Gastrocnemius medialis (tissue), 4 donors: ENCODE data around the gene PLCB1. TPM values are rescaled to one million over a fixed set of nuclear protein-coding genes. Genes with fewer than 3 reads are reported as not detected.

Source experiments
- ATAC-seq, 2 donors: fragments of 150-250 bp; one replicate each; pipeline ENCODE4 v1.9.1; 2016
- DNase-seq, 2 donors: peaks; one replicate each; pipeline ENCODE4 v3.0.0-alpha.2; 2019
- H3K27ac ChIP-seq, 4 donors: fragments of 200-600 bp; sonication (generic); 1 replicate in 1 of 4; 2 replicates in 3 of 4; pipeline ENCODE4 v1.5.1; 2016 to 2018; ENCODE audit warnings: mild to moderate bottlenecking in 2 of 4, moderate library complexity in 1 of 4
- H3K27me3 ChIP-seq, 3 donors: fragments of 200-600 bp; sonication (generic) in 2 of 3; 1 replicate in 1 of 3; 2 replicates in 2 of 3; pipeline versions ENCODE4 v1.5.1 to v1.6.0; 2016 to 2019; ENCODE audit warnings: mild to moderate bottlenecking in 1 of 3, moderate library complexity in 1 of 3
- H3K36me3 ChIP-seq, 2 donors: fragments of 200-600 bp; sonication (generic) in 1 of 2; one replicate each; pipeline ENCODE4 v1.5.1; 2017 to 2018
- H3K4me1 ChIP-seq, 2 donors: fragments of 200-600 bp; sonication (generic) in 1 of 2; one replicate each; pipeline ENCODE4 v1.5.1; 2016 to 2017; ENCODE audit warnings: mild to moderate bottlenecking in 2 of 2
- H3K4me3 ChIP-seq, 4 donors: fragments of 200-600 bp; sonication (generic) in 3 of 4; 1 replicate in 1 of 4; 2 replicates in 3 of 4; pipeline ENCODE4 v1.5.1; 2016 to 2019; ENCODE audit warnings: mild to moderate bottlenecking in 2 of 4
- H3K9me3 ChIP-seq, 3 donors: fragments of 200-600 bp; sonication (generic) in 2 of 3; 1 replicate in 1 of 3; 2 replicates in 2 of 3; pipeline ENCODE4 v1.5.1; 2016 to 2019
- CTCF ChIP-seq, 5 experiments: fragments of 450-650 bp in 3 of 5; fragments of 200-600 bp in 2 of 5; sonication (generic) in 2 of 5; IDR thresholded peaks in 4 of 5; conservative IDR thresholded peaks in 1 of 5; 1 replicate in 4 of 5; 2 replicates in 1 of 5; pipeline ENCODE4 v1.5.1; 2016 to 2019; ENCODE audit warnings: antibody characterized with exemption in 5 of 5, mild to moderate bottlenecking in 3 of 5, moderate library complexity in 3 of 5
- POLR2A ChIP-seq, 2 donors: fragments of 450-650 bp; IDR thresholded peaks; one replicate each; pipeline ENCODE4 v1.6.1; 2017; ENCODE audit warnings: antibody characterized with exemption in 2 of 2, mild to moderate bottlenecking in 2 of 2, moderate library complexity in 2 of 2
- in situ Hi-C, 4 donors: fragments of 200-750 bp; cut with MboI; loops; one replicate each; pipeline versions ENCODE4 v1.15.0 to v1.8.0; 2017; ENCODE audit warnings: low sequenced_read_pairs in 4 of 4
- intact Hi-C: fragments of 100-400 bp; cut with DNase I; formaldehyde crosslinking; loops from one replicate; pipeline ENCODE4 v1.15.1; 2023; ENCODE audit warnings: low total_unique reads
- total RNA-seq, 4 donors: library from RNA; depleted of rRNA; stranded (reverse); fragments of >200 nt; gene quantifications; one replicate each; pipeline versions ENCODE4 v1.1.0 to v1.2.3, GENCODE V29; 2016

Gene PLCB1
- total RNA-seq, 4 donors from 2014 or later, result 4.1 to 10.0 (median 7.6) TPM

GRCh38 chr20:8569766-8570165, 437.7 kb downstream of the PLCB1 start:
- in situ Hi-C loops (no loop called here), intact Hi-C loops (no loop called here)
- Histone ChIP-seq H3K36me3 (no peaks in the 10 kb centered on the region), H3K4me1 (no peaks in the 10 kb centered on the region), H3K27me3 (no peaks in the 10 kb centered on the region), H3K4me3 (no peak overlapping the region), H3K9me3 (no peaks in the 10 kb centered on the region), H3K27ac (no peak overlapping the region)
- ATAC-seq, result no peak
- no peak for TF ChIP-seq POLR2A (IDR thresholded peaks at IDR 0.05)
- no peak for TF ChIP-seq CTCF (IDR thresholded peaks at IDR 0.05 in 4 of 5, conservative IDR thresholded peaks at IDR 0.05 in 1 of 5)
- no peak for DNase-seq

GRCh38 chr20:8571611-8572010, 439.5 kb downstream of the PLCB1 start:
- no peak for TF ChIP-seq CTCF (IDR thresholded peaks at IDR 0.05 in 4 of 5, conservative IDR thresholded peaks at IDR 0.05 in 1 of 5)
- no peak for TF ChIP-seq POLR2A (IDR thresholded peaks at IDR 0.05)
- intact Hi-C loops (no loop called here), in situ Hi-C loops (no loop called here)
- Histone ChIP-seq H3K27ac (no peak overlapping the region), H3K27me3 (no peaks in the 10 kb centered on the region), H3K36me3 (no peaks in the 10 kb centered on the region), H3K4me1 (no peaks in the 10 kb centered on the region), H3K4me3 (no peak overlapping the region), H3K9me3 (no peaks in the 10 kb centered on the region)
- DNase-seq, result no peak
- ATAC-seq, result no peak

- in situ Hi-C loops, result no loop called here
- intact Hi-C loops, result no loop called here
- H3K27me3 ChIP-seq, result no peaks in the 10 kb centered on the region
Observed at GRCh38 chr20:8573686-8574085, 441.6 kb downstream of the PLCB1 start.

DNA sequence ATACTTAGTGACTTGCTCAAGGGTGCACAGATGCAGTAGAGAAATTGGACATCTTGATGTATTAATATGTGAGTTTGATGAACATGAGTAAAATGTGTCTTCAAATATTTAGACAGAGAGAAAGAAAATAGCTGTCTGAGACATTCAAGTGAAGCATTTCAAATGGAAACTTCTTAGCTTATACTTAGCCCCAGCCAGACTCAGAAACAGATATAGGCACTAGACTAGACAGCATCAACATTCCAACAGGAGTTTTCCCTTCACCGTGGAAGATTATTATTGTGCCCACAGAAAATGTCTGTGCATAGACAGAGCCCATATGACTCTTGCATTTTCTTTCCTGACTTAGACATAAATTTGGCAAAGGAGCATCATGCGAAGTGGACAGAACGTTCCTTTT, 443.0 kb downstream of the PLCB1 start:
- no peaks in the 10 kb centered on the region for H3K9me3 ChIP-seq
- in situ Hi-C loops, result no loop called here
- H3K27me3 ChIP-seq, result no peaks in the 10 kb centered on the region
- H3K4me3 ChIP-seq, result no peak overlapping the region
- ATAC-seq (no peak), DNase-seq (no peak)
- no peaks in the 10 kb centered on the region for H3K4me1 ChIP-seq
- H3K36me3 ChIP-seq, result no peaks in the 10 kb centered on the region
- intact Hi-C loops, result no loop called here
- H3K27ac ChIP-seq, result no peak overlapping the region
- TF ChIP-seq CTCF (IDR thresholded peaks at IDR 0.05 in 4 of 5, conservative IDR thresholded peaks at IDR 0.05 in 1 of 5) (no peak), POLR2A (IDR thresholded peaks at IDR 0.05) (no peak)

More at GRCh38 chr20:8573686-8574085, 441.6 kb downstream of the PLCB1 start:
- Histone ChIP-seq H3K4me1 (no peaks in the 10 kb centered on the region), H3K4me3 (no peak overlapping the region), H3K27ac (no peak overlapping the region), H3K36me3 (no peaks in the 10 kb centered on the region), H3K9me3 (no peaks in the 10 kb centered on the region)
- TF ChIP-seq CTCF (IDR thresholded peaks at IDR 0.05 in 4 of 5, conservative IDR thresholded peaks at IDR 0.05 in 1 of 5) (no peak), POLR2A (IDR thresholded peaks at IDR 0.05) (no peak)
- no peak for ATAC-seq
- DNase-seq, result no peak

DNA sequence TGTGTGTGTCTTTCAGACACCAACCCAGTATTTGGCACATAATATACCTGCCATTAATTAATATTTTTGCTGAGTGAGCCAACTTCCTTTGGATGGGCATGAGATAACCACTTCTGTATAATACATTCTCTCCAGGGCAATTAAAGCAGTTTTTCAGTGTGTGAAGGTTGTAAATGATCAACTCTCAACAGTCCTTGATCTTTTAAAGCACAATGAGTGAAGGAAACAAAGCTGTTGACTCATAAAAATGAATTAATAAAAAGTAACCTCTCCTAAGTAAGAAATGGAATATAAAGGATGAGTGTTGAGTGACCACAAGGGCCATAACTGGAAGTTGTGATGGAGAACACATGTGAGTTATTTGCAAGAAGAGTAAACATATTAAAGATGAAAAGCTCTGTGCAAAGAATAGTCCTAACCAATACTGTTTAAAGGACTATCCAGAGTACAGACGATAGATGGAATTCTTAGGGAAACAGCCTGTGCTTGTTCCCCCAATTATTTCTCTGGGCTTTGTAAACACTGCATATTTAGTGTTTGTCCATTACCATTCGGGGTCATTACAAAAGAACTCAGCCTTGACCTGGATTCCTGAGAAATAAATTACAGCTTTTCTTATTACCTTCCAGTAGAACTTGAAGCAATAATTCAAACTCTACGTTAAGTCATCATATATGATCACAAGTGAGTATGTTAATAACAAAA, 446.2 kb downstream of the PLCB1 start:
- no peak for TF ChIP-seq CTCF (IDR thresholded peaks at IDR 0.05 in 4 of 5, conservative IDR thresholded peaks at IDR 0.05 in 1 of 5)
- TF ChIP-seq POLR2A (IDR thresholded peaks at IDR 0.05), result no peak
- Histone ChIP-seq H3K4me1 (no peaks in the 10 kb centered on the region), H3K4me3 (no peak overlapping the region), H3K27ac (no peak overlapping the region), H3K27me3 (no peaks in the 10 kb centered on the region), H3K9me3 (no peaks in the 10 kb centered on the region), H3K36me3 (no peaks in the 10 kb centered on the region)
- DNase-seq, result no peak
- intact Hi-C loops, result no loop called here
- in situ Hi-C loops, result no loop called here
- ATAC-seq, result no peak
